Fibroblast of skin of right quadriceps (primary cell): Measurements from ENCODE around the gene RUNX1.
A peak's percentile ranks its signal among the peaks of the same experiment; 100 is the strongest.

Experiments
- DNase-seq: peaks from one replicate; pipeline ENCODE4 v3.0.0-alpha.2; 2013

RUNX1 gene

DNA sequence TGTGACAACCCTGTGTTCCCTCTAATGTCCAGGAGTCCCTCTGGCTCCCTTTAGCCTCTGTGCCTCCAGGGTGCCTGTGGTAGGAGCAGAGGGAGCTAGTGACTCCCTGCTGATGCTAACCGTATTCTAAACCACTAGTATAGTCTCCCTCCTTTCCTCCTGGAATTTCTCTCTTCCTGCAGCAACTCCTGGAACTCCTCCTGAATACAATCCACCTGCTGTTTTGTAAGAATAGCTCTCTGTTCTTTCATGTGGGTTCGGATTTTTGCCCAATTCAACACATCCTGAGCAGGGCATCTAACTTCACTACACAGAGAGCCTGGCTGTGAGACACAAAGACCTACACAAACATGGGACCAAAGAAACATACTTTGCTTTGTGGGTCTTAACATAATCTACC lies 107.9 kb downstream of the RUNX1 start:
- no peak for DNase-seq

DNA sequence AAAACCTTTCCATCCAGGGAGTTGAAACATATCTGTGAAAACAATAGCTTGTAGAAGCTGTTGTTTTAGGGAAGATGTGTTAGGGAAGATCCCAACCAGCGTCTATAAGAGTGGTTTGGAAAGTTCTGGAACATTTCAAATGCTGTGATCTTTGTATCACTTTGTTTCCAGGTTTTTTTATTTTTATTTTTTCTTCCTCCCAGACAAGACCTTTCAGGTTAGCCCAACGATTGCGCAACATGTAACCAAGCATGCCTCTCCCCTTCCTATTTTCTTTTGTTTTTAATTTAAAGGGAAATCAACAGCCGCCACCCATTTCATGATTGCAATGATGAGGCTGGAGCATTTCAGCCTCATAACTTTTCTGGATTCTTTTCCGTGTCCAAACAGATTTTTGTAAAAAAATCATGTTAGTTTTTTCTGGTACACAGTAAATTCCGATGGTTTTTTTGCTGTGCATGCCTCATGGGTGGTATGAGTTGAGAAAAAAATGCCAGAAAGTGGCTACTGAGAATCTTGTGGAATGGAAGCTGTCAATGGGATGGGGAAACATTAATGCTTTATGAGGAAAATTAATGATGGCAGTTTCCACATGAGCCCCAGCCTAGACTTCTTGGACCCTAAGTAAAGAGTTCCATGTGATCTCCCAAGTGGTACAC lies 109.3 kb downstream of the RUNX1 start:
- DNase-seq: peak; percentile 71

DNA sequence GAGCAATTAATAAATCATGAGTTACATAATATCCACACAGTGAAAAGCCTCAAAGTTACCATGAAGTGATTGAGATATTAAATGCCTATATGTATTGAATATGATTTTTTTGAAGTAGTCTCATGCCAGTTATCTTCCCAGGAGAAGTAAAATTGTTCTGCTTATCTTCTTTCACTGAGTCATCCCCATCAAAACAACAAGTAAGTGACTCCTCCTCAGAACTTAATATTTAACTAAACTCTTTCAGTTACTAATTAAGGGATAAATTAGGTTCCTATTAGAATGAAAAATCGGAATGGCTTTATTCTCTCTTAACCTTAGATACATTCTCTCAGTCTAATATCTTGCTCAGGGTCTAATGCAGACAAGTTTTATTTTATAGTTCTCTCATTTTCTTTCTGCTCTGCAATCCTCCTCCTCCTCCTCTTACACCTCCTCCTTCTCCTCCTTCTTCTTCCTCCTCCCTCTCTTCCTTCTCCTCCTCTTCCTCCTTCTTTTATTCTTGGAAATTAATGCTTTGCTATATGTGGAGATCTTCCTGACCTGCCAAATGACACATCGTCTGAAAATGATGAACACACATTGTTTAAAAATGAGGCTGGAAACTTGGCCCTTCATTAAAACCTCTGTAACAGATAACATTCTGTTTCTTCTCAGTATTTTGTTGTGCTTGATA lies 110.9 kb downstream of the RUNX1 start:
- peak; percentile 58 for DNase-seq

DNA sequence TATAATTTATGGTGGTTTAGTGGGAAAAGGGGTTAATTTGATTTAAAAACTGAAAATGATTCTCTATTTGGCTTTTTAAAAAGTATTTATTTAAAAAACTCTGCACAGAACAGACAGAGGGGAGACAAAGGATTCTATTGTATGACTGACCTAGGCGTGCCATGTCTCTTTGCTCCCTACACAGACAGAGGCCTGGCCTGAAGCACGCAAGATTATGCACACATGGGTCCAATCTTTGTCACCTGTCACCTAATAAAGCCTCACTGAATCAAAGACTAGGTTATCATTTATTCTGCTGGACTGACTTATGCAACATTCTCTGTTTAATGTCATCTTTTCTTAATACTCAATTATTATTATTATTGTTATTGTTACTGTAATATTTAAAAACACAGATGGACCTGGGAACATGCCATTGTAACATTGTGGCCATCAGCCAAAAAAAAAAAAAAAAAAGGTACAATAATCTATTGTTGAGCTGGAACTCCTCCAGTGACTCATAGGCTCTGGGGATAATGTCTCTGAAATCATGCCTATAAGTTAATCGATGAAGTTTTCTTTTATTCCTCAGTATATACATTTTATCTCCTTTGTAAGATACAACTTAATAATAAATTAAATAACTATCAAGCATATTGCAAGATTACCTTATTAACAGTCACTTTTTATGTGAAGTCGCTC lies 112.1 kb downstream of the RUNX1 start:
- no peak for DNase-seq

DNA sequence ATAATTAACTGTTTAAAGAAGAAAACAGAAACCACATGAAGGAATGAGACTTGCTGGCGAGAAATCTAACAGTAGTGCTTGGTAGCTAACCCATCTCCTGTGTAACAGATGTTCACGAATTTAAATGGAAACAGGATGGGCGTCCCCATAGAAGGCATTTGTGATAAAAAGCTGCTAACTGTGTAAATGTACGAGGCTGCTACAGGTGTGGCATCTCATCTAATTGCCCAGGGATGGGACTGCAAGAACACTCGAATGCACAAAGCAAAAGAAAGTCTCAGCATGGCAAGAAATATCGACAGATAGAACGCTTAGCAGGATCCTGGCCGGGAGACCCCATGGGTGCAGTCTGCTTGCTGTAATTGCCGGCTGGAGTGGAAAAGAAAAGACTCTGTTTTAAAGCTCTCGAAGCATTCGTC lies 112.7 kb downstream of the RUNX1 start:
- peak; percentile 61 for DNase-seq

DNA sequence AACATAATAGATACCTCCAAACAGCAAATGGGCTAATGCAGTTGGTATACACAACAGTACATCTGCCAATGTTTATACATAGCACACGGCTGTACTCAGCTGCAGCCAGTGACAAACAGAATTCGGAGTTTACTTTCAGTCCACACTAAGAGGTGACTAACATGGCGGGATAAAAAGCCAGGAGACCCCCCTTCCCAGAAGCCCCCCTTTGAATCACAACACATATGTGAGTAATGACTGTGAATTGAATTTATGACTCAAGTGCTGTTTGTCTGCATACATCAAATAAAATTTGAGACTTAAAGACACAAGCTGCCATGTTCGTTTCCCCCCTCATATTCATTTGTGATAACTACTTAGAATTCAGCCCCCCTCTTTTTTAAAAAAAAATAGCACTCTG lies 113.2 kb downstream of the RUNX1 start:
- peak; percentile 64 for DNase-seq

DNA sequence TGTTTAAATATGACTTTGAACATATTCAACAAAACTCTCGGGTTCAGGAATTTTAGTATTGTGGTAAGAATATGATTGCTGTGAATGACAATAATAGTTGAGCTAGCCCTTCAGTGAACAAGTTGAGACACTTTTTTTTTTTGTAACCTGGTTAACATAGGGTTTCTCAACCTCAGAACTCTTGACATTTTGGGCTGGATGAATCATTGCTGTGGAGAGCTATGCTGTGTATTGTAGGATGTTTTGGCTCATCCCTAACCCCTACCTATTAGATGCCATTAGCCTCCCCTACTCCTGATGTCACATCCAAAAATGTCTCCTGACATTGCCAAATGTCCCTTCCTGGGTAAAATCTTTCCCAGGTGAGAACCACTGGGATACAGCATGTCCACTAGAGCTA lies 113.7 kb downstream of the RUNX1 start:
- no peak for DNase-seq

DNA sequence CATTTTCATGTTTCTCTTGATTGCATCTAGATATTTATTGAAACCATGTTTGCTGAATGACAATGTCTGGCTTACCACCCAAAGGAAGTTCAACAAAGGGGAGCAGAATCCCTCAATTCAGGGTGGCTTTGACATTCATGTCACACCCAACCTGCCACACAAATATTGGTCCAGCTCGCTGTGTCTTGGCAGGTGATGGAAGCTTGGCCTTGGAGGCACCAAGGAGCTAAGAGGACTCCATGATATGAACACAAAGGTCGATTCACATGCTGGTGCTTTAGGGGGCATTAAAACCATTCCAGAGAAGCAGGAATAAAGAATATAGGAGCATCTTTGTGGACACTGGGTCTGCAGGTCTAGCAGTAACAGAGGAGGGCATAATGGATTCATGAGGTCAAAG lies 114.8 kb downstream of the RUNX1 start:
- no peak for DNase-seq

DNA sequence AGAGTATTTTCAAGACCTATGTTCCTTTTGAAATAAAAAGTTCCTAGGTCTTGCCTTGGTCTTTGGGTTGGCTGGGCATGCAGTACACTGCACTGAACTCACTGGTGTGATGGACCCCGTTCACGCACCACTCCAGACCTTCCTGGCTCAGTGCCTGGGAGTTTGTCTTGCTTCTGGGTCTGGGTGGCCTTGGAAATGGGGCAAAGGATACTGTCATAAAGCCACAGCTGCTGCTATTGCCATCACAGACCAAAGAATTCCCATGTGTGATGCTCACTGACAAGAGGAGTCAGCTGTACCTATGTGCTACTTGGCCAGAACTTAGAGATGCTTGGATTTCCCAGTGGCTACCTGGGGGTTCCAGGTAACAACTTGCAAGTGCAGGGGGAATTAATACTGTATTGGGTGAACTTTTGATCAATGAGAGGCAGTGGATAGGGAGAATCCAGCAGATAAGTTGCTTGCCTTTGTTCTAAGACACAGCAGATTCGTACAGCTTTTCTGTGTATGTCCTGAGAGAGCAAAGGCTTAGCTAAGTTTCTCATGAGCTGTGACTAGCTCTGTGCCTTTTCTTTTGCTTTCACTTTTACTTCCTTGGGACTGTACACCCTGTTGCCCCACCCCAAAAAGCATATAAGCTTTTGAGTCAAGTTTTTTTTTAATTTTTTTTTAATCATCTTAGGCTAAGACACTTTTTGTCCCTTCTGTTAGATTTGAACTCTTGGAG lies 115.3 kb downstream of the RUNX1 start:
- DNase-seq: no peak

DNA sequence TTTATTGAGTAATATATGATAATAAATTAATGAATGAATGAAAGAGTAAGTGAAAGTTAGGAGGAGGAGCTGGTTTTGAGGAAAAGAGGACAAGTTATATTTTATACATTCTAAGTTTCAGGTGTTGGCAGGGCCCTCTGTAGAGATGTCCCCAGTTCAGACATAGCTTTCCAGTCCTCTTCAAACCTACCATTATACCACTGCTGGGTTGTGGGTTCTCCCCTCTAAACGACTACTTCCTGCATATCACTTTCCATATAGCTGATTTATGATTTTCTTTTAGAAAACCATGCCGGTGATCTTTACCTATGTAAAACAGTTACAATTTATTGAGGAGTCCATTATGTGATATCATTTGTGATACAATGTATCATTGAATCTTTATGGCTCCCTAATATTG lies 116.9 kb downstream of the RUNX1 start:
- no peak for DNase-seq

DNA sequence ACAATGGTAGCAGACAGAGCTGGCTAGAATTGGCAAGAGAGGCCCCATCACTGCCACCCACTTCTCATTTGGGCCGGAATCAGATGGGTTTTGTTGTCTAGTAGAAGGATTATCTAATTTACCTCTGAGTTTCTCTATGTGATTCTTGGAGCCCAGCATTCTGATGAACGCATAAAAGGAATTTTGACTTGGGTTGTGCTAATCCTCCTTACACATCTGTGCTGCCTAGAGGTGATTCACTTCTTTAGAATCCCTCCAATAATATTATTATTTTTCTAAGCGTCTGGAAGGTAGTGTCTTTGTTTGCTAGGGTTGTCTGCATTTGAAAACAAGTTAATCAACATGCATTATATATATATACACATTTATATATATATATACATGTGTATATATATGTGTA lies 118.1 kb downstream of the RUNX1 start:
- DNase-seq: peak; percentile 53

DNA sequence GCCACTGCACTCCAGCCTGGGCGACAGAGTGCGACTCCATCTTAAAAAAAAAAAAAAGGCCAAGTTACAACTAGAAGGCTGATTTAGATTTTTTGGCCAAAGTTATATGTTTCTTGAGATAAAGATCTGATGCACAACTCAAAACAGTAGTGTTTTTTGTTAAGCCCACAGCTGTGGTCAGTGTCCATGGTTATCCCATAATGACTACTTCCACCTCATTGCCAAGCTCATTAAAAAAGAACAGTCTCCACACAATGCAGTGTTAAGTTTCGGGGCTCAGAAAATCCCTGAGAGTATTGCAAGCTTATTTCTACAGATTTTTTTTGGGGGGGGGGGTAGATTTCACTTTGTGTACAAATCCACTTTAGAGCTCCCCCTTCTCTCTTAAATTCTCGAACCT lies 120.5 kb downstream of the RUNX1 start:
- DNase-seq: no peak

DNA sequence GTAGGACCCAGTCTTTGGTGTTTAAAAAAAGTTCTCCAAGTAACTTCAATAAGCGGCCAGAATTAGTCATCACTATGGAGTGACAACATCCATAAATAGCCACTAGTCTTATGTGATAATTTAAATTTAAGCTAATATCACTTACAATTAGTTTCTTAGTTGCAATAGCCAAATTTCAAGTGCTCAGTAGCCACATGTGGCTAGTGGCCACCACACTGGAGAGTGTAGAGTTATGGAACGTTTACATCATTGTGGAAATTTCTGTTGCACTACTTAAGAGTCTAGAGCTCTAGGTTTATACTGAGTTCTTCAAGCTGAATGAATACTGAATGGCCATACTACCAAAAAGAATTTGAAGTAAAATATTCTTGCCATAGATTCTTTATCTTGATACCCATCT lies 121.1 kb downstream of the RUNX1 start:
- no peak for DNase-seq

DNA sequence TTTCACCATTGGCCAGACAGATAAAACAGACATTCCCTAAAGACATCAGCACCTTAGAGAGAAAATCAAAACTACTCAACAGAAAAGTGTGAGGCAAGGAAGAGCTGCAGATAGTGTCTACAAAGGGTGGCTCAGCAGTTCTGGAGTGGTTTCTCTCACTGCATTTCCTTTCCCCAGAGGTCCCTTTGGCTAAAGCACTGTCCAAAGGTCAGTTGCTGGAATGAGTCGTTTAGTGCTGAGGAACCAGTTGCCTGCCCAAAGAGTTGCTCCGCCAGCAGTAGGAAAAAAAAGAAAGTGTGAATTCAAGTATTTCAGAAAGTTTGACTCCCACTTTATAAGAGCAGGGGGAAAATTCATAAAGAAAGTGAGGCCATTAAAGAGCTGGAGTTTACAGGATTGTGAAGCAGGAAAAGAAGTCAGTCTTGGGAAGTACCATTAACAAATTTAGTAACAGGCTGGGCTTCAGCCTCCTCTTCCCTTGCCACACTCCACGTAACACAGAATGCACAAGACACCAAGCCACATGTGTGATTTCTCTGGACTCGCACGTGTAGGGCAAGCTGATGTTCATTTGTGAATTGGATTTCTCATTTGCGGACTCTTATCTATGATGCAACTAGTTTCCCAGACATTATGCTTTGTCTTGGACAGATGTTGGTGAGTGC lies 122.2 kb downstream of the RUNX1 start:
- no peak for DNase-seq

DNA sequence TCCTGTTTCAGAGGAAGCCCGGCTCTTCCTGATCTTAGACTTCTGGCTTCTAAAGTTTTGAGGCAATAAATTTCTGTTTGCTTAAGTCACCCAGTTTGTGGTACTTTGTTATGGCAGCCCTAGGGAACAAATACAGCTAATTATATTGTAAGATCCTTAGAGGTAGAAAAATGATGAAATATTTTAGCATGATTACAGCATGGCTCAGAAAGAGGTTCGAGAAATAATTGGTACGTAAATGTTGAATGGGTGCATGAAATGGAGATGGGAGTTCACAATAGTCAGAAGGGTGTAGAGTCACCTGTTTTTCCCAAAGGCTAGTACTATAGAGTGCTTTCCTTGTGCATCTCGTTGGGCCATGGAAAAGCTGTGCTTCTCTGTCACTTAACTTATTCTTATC lies 123.5 kb downstream of the RUNX1 start:
- no peak for DNase-seq

DNA sequence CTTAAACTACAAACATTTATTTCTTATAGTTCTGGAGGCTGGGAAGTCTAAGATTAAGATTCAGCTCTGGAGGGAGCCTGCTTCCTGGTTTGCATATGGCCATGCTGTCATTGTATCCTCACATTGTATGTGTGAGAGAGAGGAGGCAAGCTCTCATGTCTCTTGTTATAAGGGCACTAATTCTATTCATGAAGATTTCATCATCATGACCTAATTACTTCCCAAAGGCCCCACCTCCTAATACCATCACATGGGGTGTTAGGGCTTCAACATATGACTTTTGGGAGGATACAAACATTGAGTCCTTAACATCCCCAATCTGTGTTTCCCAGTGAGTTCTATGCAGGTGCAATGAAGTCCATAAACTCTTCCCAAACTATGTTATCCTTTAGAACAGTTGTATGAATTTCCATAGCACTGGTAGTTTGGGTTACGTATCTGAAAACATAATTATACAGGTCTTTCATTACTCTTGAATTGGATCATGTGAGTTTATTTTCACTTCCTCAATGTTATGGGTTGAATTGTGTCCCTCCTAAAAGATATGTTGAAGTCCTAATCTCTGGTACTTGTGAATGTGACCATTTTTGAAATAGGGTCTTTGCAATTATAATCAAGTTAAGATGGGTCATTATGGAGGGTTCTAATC lies 124.2 kb downstream of the RUNX1 start:
- no peak for DNase-seq

DNA sequence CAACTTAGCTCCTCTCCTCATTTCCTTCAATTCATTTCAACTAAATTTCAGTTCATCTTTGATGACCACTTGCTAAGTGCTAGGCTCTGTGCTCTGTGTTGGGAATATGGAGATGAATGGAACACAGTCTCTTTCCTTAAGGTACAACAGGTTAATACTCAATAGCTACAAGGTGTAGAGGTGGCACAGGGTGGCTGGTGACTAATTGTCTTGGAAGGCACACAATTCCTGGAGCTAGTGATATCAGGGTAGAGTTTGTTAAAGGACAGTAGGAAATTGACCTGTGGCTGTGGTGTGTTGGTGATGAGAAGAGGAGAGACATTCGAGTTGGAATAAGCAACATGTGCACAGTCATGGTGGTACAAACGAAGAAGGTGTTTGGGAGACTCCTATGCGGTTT lies 124.9 kb downstream of the RUNX1 start:
- DNase-seq: no peak

DNA sequence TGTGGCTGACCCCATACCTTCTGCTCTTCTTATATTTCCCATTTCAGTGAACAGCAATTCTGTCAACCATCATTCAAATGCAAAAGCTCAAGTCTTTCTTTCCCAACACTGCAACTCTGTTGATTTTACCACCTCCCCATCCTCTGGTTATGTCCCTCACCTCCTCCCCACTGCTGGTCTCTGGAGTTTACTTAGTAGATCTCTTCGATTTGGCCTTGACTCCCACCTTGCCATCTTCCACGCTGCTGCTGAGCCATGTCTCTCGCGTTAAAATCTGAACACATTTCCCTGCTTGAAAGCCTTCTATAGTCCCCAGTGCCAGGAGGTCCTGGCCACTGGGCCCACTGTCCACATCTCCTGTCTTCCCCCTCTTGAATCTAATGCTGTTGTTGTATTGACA lies 125.5 kb downstream of the RUNX1 start:
- DNase-seq: no peak

DNA sequence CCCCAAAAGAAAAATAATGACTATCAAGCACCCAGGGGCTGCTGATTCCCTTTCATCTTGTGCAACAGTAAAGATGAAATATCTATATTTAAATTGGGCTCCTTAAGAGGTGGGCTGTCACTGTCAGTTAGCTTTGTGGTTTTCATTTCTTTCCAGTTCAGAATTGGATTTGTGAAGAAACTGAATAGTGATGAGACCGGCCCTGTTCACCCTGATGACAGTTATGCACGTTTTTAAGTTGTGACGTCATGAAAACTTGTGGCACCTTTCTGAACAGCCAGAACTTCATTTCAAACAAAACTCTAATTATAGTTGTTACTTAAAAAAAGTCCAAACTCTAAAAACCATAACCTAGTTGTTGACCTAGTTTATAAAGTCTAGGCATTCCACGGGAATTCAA lies 125.9 kb downstream of the RUNX1 start:
- DNase-seq: no peak

DNA sequence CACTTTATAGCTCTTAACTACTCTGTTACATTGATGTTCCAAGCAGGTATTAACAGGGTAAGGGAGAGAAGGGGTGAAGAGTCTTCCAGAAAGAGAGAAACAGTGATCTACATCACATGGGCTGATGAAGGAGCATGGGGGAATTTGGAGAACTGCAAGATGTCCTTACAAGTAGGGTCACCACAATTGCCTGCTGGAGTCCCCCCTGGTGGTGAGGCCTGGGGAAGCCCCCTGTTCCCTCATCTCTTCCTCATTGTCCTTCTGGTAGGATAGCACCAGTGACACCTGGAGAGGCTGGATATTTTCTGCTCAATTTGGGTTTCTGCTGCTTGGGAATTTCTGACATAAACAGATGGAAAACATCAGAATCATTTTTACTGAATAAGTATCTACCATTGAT lies 126.6 kb downstream of the RUNX1 start:
- no peak for DNase-seq

DNA sequence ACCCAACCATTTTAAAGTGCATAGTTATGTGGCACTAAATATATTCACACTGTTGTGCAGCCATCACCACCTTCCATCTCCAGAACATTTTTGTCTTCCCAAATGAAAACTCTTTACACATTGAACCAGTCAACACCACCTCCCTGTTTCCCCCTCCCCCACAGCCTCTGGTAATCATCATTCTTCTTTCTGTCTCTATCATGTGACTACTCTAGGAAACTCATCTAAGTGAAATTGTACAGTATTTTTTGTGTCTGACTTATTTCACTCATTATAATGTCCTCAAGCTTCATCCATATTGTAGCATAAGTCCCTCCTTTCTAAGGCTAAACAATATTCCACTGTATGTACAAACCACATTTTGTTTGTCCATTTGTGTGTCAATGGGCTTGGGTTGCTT lies 128.0 kb downstream of the RUNX1 start:
- DNase-seq: no peak

DNA sequence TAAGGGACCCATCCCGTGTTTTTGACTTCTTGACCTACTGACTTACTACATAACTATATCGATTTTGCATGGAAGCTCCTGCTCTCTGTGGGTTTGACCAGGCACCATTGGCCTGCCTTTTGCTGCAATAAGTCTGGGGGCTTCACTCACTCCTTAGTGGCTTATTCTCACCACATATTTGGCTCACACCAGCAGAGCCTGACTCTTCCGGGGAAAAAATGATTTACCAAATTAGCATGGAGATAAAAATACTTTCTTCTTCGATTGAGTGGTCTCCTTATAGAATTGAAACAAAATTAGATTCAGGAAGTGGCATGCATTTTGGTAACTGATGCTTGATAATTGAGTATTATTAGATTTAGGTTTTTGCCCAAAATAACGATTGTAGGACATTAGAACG lies 129.7 kb downstream of the RUNX1 start:
- no peak for DNase-seq

DNA sequence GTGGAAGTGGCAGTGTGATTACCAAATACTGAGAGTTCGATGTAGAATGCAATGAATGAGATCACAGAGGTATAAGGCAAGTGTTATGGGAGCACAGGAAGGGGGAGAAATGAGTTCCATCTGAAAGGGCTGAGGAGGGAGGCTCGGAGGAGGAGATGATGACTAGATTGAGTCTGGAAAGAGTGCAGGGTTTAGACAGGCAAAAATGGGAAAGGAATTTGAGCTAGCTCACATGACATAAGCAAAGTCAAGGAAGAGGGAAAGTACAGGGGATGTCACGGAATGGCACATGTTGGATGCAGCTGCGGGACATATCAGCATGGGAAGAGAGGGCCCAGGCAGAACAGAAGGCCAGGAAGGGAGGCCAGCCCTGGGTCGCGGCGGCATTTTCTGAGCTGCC lies 132.7 kb downstream of the RUNX1 start:
- DNase-seq: peak; percentile 97
